CD4-positive, alpha-beta T cell treated with Interleukin-6 at 100 ng/mL for 8 hours (primary cell): Measurements from ENCODE around the gene MORN3.
"Not testable (repeated sequence)": the region's sequence is repeated elsewhere in the genome, so short reads cannot be mapped to it uniquely, and the experiment has no call there.

ENCODE experiments used
- DNase-seq: peaks from one replicate; pipeline ENCODE4 v3.0.0-alpha.2; 2020; ENCODE audit warnings: mixed read lengths, low spot score

MORN3 gene

GRCh38 chr12:121689430-121689829 is 20.0 kb upstream of the MORN3 start:
- no peak for DNase-seq

GRCh38 chr12:121688966-121689365 is 19.5 kb upstream of the MORN3 start:
- DNase-seq = no peak

- DNase-seq = not testable (repeated sequence)
Observed at GRCh38 chr12:121679661-121680197, 10.3 kb upstream of the MORN3 start.

GRCh38 chr12:121678716-121679300 is 9.4 kb upstream of the MORN3 start:
- no peak for DNase-seq

GRCh38 chr12:121678305-121678704 is 8.9 kb upstream of the MORN3 start:
- DNase-seq = no peak

- DNase-seq = no peak
Observed at GRCh38 chr12:121676190-121676589, 6.7 kb upstream of the MORN3 start.

- DNase-seq = no peak
Observed at GRCh38 chr12:121673013-121673511, 3.6 kb upstream of the MORN3 start.

GRCh38 chr12:121668750-121669520 is 519 bp downstream of the MORN3 start:
- peak; percentile 60 for DNase-seq

- not testable (repeated sequence) for DNase-seq
Observed at GRCh38 chr12:121666829-121667228, 2.6 kb downstream of the MORN3 start.

GRCh38 chr12:121663610-121663929 is 5.9 kb downstream of the MORN3 start:
- DNase-seq = no peak

- DNase-seq = not testable (repeated sequence)
Observed at GRCh38 chr12:121661353-121662105, 7.9 kb downstream of the MORN3 start.

- no peak for DNase-seq
Observed at GRCh38 chr12:121657305-121658008, 12.0 kb downstream of the MORN3 start.

GRCh38 chr12:121656122-121656521 is 13.3 kb downstream of the MORN3 start:
- DNase-seq = no peak

- no peak for DNase-seq
Observed at GRCh38 chr12:121653999-121654398, 15.5 kb downstream of the MORN3 start.

GRCh38 chr12:121652767-121653497 is 16.5 kb downstream of the MORN3 start:
- no peak for DNase-seq

GRCh38 chr12:121651320-121651719 is 18.1 kb downstream of the MORN3 start:
- DNase-seq = no peak

- DNase-seq = peak; percentile 47
Observed at GRCh38 chr12:121649819-121650353, 19.6 kb downstream of the MORN3 start.

GRCh38 chr12:121649322-121649721 is 20.1 kb downstream of the MORN3 start:
- DNase-seq = no peak

- no peak for DNase-seq
Observed at GRCh38 chr12:121648458-121649028, 20.9 kb downstream of the MORN3 start.

- DNase-seq = no peak
Observed at GRCh38 chr12:121641343-121641630, 28.2 kb downstream of the MORN3 start.
